ENCODE results near the gene RNF144A. TPM values are rescaled to one million over a fixed set of nuclear protein-coding genes. Genes with fewer than 3 reads are reported as not detected.
A peak's percentile ranks its signal among the peaks of the same experiment; 100 is the strongest.

The RNF144A gene
- total RNA-seq, 3 donors from 2014 or later (not counting 1 experiment from before 2014, with no cell fraction given), result 17.3 to 36.7 (median 19.0) TPM

- Mint-ChIP-seq H3K27ac (no peak overlapping the region), H3K9me3 (no peaks in the 10 kb centered on the region), H3K36me3 (no peaks in the 10 kb centered on the region), H3K4me1 (peaks cover 0 to 20% of the 10 kb centered on the region in 2 donors), H3K4me3 (no peak overlapping the region), H3K27me3 (ENCODE audit: low read depth in 2 of 2) (no peaks in the 10 kb centered on the region)
- Histone ChIP-seq H3K27ac (ENCODE audit: low read length) (no peak overlapping the region), H3K36me3 (ENCODE audit: control insufficient read depth, insufficient read depth, low read length) (peaks cover 37% of the 10 kb centered on the region), H3K4me1 (ENCODE audit: control insufficient read depth, insufficient read depth, low read length) (peaks cover 8% of the 10 kb centered on the region), H3K9me3 (ENCODE audit: control insufficient read depth, insufficient read depth, low read length) (no peaks in the 10 kb centered on the region), H3K27me3 (ENCODE audit: control insufficient read depth, insufficient read depth, low read length) (no peaks in the 10 kb centered on the region), H3K4me3 (ENCODE audit: low read length) (no peak overlapping the region)
- no peak for DNase-seq
- 87% methylated on average over 14 of the region's 14 CpGs for WGBS (ENCODE audit: insufficient coverage)
- no peak for ATAC-seq
- intact Hi-C loops (cut with micrococcal nuclease), result no loop called here
- no peak for TF ChIP-seq CTCF (IDR thresholded peaks at IDR 0.05)
Observed at GRCh38 chr2:7034303-7034702, 117.1 kb downstream of the RNF144A start.

GRCh38 chr2:7035884-7036283, 118.7 kb downstream of the RNF144A start:
- peaks cover 8% of the 10 kb centered on the region for H3K4me1 ChIP-seq (ENCODE audit: control insufficient read depth, insufficient read depth, low read length)
- Mint-ChIP-seq H3K36me3 (peaks cover 7% of the 10 kb centered on the region), H3K27me3 (ENCODE audit: low read depth in 2 of 2) (no peaks in the 10 kb centered on the region), H3K27ac (no peak overlapping the region), H3K9me3 (no peaks in the 10 kb centered on the region), H3K4me3 (no peak overlapping the region), H3K4me1 (peaks cover 0 to 20% of the 10 kb centered on the region in 2 donors)
- no peak for DNase-seq
- H3K27ac ChIP-seq (ENCODE audit: low read length), result no peak overlapping the region
- TF ChIP-seq CTCF (IDR thresholded peaks at IDR 0.05), result no peak
- H3K9me3 ChIP-seq (ENCODE audit: control insufficient read depth, insufficient read depth, low read length), result no peaks in the 10 kb centered on the region
- no peak overlapping the region for H3K4me3 ChIP-seq (ENCODE audit: low read length)
- no peak for ATAC-seq
- peaks cover 38% of the 10 kb centered on the region for H3K36me3 ChIP-seq (ENCODE audit: control insufficient read depth, insufficient read depth, low read length)
- intact Hi-C loops (cut with micrococcal nuclease), result no loop called here
- H3K27me3 ChIP-seq (ENCODE audit: control insufficient read depth, insufficient read depth, low read length), result no peaks in the 10 kb centered on the region
- 95% methylated on average over 13 of the region's 13 CpGs for WGBS (ENCODE audit: insufficient coverage)

- TF ChIP-seq CTCF (IDR thresholded peaks at IDR 0.05), result peak; percentile 69
- Mint-ChIP-seq H3K4me3 (no peak overlapping the region), H3K27ac (no peak overlapping the region), H3K27me3 (ENCODE audit: low read depth in 2 of 2) (no peaks in the 10 kb centered on the region), H3K9me3 (no peaks in the 10 kb centered on the region), H3K4me1 (peaks cover 0 to 13% of the 10 kb centered on the region in 2 donors), H3K36me3 (peaks cover 7% of the 10 kb centered on the region)
- Histone ChIP-seq H3K4me3 (ENCODE audit: low read length) (no peak overlapping the region), H3K4me1 (ENCODE audit: control insufficient read depth, insufficient read depth, low read length) (no peaks in the 10 kb centered on the region), H3K27me3 (ENCODE audit: control insufficient read depth, insufficient read depth, low read length) (no peaks in the 10 kb centered on the region), H3K9me3 (ENCODE audit: control insufficient read depth, insufficient read depth, low read length) (no peaks in the 10 kb centered on the region), H3K27ac (ENCODE audit: low read length) (no peak overlapping the region), H3K36me3 (ENCODE audit: control insufficient read depth, insufficient read depth, low read length) (peaks cover 25% of the 10 kb centered on the region)
- peak; percentile 30 to 73 for DNase-seq
- intact Hi-C loops (cut with micrococcal nuclease), result no loop called here
- peak; percentile 70 to 84 (median 80) for ATAC-seq
- WGBS (ENCODE audit: insufficient coverage), result 68% methylated on average over 18 of the region's 18 CpGs
Observed at GRCh38 chr2:7037340-7038333, 120.4 kb downstream of the RNF144A start.

Data from natural killer cell (primary cell).